ENCODE measurements around the gene ST3GAL5. TPM values are rescaled to one million over a fixed set of nuclear protein-coding genes. Genes with fewer than 3 reads are reported as not detected.

ST3GAL5 gene
- total and polyA plus RNA-seq, 7 donors: 2.8 to 24.2 (median 16.1) TPM

DNA sequence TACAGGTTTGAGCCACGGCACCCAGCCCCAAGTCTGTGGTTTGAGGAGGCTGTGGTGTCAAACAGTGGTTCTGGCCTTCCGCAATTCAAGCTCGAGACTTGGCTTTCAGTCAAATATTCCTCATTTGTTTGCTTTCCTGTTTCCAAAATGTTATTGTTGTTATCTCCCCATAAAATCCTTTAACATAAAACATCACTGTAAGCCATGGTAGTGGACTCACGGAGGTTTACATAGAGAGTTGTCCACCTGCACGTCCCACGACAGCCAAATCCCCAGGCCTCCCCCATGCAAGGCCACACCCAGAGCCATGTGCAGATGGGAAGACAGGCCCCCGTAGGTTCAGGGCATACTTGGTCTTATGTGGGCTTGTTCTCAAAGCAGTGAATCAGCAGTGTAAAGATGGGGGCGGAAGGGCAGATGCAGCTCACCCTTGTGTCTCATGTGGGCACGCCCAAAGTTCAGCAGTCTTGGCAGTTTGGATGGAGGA, 18.9 kb upstream of the ST3GAL5 start:
- Histone ChIP-seq H3K27me3 (no peaks in the 10 kb centered on the region), H3K27ac (no peak overlapping the region), H3K4me3 (no peak overlapping the region), H3K4me1 (peaks cover 0 to 13% (median 11%) of the 10 kb centered on the region in 4 donors), H3K9me3 (no peaks in the 10 kb centered on the region), H3K36me3 (no peaks in the 10 kb centered on the region)
- WGBS, 2 donors: 38 to 76% methylated on average over 9 of the region's 9 CpGs
- intact Hi-C loops (cut with DNase I): no loop called here
- DNase-seq: peak; percentile 61
- TF ChIP-seq EP300 (IDR thresholded peaks at IDR 0.05) (no peak), POLR2A (IDR thresholded peaks at IDR 0.05) (no peak)
- TF ChIP-seq, protein P1, sequence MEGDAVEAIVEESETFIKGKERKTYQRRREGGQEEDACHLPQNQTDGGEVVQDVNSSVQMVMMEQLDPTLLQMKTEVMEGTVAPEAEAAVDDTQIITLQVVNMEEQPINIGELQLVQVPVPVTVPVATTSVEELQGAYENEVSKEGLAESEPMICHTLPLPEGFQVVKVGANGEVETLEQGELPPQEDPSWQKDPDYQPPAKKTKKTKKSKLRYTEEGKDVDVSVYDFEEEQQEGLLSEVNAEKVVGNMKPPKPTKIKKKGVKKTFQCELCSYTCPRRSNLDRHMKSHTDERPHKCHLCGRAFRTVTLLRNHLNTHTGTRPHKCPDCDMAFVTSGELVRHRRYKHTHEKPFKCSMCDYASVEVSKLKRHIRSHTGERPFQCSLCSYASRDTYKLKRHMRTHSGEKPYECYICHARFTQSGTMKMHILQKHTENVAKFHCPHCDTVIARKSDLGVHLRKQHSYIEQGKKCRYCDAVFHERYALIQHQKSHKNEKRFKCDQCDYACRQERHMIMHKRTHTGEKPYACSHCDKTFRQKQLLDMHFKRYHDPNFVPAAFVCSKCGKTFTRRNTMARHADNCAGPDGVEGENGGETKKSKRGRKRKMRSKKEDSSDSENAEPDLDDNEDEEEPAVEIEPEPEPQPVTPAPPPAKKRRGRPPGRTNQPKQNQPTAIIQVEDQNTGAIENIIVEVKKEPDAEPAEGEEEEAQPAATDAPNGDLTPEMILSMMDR (IDR thresholded peaks at IDR 0.05): no peak

DNA sequence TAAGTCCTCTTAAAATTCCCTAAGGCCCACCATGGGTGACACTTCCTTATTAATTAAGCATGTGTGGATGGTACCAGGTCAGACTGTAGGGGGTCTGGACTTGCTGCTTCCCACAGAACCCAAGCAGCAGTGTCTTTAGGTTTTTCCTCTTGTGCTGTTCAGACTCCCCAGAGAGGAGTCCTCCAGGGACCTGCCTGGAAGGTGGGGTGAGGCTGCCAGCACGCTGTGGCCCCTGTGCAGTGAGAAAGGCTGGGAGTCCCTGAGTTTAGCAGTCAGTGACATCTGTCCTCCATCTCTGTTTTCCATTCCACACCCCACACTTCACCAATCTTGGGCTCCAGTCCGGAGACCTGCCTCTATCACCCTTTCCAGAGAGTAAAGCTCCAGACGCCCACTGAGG, 18.0 kb upstream of the ST3GAL5 start:
- WGBS, 2 donors: 81 to 90% methylated on average over 3 of the region's 3 CpGs

DNA sequence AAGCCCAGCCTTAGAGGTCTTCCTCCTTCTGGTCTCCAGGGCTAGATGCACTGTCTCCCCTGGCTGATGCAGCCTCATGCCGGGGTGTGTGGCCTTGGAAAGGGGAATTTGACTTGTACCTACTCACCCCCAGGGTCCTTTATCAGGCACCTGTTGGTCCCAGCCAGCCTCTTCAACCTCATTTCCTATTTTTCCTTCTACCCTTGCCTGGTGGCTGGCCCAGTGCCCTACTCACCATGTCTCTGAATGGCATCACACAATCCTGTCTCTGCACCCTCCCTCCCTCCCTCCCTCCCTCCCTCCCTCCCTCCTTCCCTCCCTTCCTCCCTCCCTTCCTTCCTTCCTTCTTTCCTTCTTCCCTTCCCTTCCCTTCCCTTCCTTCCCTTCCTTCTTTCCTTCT, 17.1 kb upstream of the ST3GAL5 start:
- Histone ChIP-seq H3K4me1 (peaks cover 0 to 13% (median 11%) of the 10 kb centered on the region in 4 donors), H3K27me3 (no peaks in the 10 kb centered on the region), H3K9me3 (no peaks in the 10 kb centered on the region), H3K4me3 (no peak overlapping the region), H3K36me3 (no peaks in the 10 kb centered on the region), H3K27ac (peak overlapping the region; percentile 47 to 73 (median 58))
- peak; percentile 28 for DNase-seq
- 77 to 86% methylated on average over 1 of the region's 1 CpG for WGBS, 2 donors
- intact Hi-C loops (cut with DNase I): no loop called here
- TF ChIP-seq POLR2AphosphoS5 (IDR thresholded peaks at IDR 0.05) (no peak), EP300 (IDR thresholded peaks at IDR 0.05) (no peak), POLR2A (IDR thresholded peaks at IDR 0.05) (no peak)
- TF ChIP-seq, protein P1 (IDR thresholded peaks at IDR 0.05): no peak

More for the DNA sequence above, 18.0 kb upstream of the ST3GAL5 start:
- no peak overlapping the region for H3K27ac ChIP-seq
- peak; percentile 40 for DNase-seq
- H3K9me3 ChIP-seq: no peaks in the 10 kb centered on the region
- no peaks in the 10 kb centered on the region for H3K27me3 ChIP-seq
- no peak overlapping the region for H3K4me3 ChIP-seq
- no peaks in the 10 kb centered on the region for H3K36me3 ChIP-seq
- intact Hi-C loops (cut with DNase I): no loop called here
- TF ChIP-seq, protein P1 (IDR thresholded peaks at IDR 0.05): no peak
- TF ChIP-seq POLR2A (IDR thresholded peaks at IDR 0.05): no peak
- TF ChIP-seq EP300 (IDR thresholded peaks at IDR 0.05): no peak
- no peak for TF ChIP-seq POLR2AphosphoS5 (IDR thresholded peaks at IDR 0.05)
- H3K4me1 ChIP-seq: peaks cover 0 to 13% (median 11%) of the 10 kb centered on the region in 4 donors

DNA sequence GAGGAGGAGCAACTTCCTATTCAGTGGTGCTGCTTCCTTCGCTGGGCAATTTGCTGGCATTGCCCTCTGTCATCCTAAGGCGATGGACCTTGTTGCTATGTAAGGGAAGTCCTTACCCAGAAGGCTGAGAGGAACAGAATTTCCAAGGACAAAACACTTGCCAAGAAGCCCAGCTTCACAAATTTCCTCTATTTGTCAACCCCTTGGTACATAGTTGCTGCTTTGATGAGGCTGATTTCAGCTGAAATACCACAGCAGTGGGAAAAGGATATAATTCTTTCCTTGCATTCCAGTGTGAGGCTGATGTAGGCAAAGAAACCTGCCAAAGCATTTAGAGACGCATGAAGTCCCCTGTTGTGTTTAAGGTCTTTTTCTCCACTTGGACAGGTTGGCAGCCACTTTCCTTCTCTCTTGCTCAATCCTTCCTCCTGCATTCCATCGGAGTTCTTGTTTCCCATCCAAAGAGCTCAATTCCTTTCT, 16.4 kb upstream of the ST3GAL5 start:
- 75 to 77% methylated on average over 4 of the region's 4 CpGs for WGBS, 2 donors
- no peak overlapping the region for H3K4me3 ChIP-seq
- peak overlapping the region; percentile 47 to 73 (median 58) for H3K27ac ChIP-seq
- no peaks in the 10 kb centered on the region for H3K36me3 ChIP-seq
- intact Hi-C loops (cut with DNase I): no loop called here
- peak; percentile 84 for DNase-seq
- H3K9me3 ChIP-seq: no peaks in the 10 kb centered on the region
- H3K27me3 ChIP-seq: no peaks in the 10 kb centered on the region
- H3K4me1 ChIP-seq: peaks cover 0 to 13% (median 11%) of the 10 kb centered on the region in 4 donors
- TF ChIP-seq POLR2AphosphoS5 (IDR thresholded peaks at IDR 0.05) (peak; percentile 7 to 62 (median 43)), EP300 (IDR thresholded peaks at IDR 0.05) (no peak), POLR2A (IDR thresholded peaks at IDR 0.05) (no peak)
- TF ChIP-seq, protein P1 (IDR thresholded peaks at IDR 0.05): no peak

DNA sequence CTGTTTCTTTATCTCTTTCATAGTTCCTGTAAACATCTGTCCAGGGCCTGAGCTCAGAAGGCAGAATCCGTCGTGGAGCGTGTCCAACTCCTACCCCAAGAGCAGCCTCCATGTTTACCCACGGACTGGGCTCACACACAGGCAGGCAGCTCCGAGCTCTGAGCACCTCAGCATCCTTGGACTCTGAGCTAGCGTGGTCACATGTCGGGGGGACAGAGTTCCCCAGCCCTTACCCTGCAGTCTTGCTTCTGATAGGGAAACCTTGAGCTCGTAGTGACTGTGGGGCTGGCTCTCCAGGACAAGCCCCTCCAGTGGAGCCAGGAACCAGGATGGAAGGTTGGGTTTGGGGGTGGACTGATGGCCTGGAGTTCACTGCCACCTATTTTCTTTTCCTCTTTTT, 15.1 kb upstream of the ST3GAL5 start:
- Histone ChIP-seq H3K36me3 (no peaks in the 10 kb centered on the region), H3K27ac (peak overlapping the region in 1 of 4 donors; percentile 73), H3K4me1 (peaks cover 0 to 13% (median 11%) of the 10 kb centered on the region in 4 donors), H3K9me3 (no peaks in the 10 kb centered on the region), H3K27me3 (no peaks in the 10 kb centered on the region), H3K4me3 (no peak overlapping the region)
- TF ChIP-seq POLR2A (IDR thresholded peaks at IDR 0.05) (no peak), EP300 (IDR thresholded peaks at IDR 0.05) (no peak), POLR2AphosphoS5 (IDR thresholded peaks at IDR 0.05) (no peak)
- TF ChIP-seq, protein P1 (IDR thresholded peaks at IDR 0.05): no peak
- WGBS, 2 donors: 86 to 90% methylated on average over 8 of the region's 8 CpGs
- intact Hi-C loops (cut with DNase I): no loop called here
- peak; percentile 46 for DNase-seq

Measured in sigmoid colon (tissue), 7 donors.